Vagina (tissue), 2 donors: ENCODE measurements around the gene KLF14. TPM values are rescaled to one million over a fixed set of nuclear protein-coding genes. Genes with fewer than 3 reads are reported as not detected.
"Not testable (repeated sequence)": the region's sequence is repeated elsewhere in the genome, so short reads cannot be mapped to it uniquely, and the experiment has no call there.

ENCODE experiments used
- DNase-seq, 2 donors: peaks; one replicate each; pipeline ENCODE4 v3.0.0-alpha.2; 2017; ENCODE audit errors: extremely low spot score in 2 of 2
- H3K27ac ChIP-seq: fragments of 200-600 bp; sonication (generic); one replicate; pipeline ENCODE4 v1.5.1; 2019
- H3K27me3 ChIP-seq: fragments of 200-600 bp; sonication (generic); one replicate; pipeline ENCODE4 v1.5.1; 2019
- H3K36me3 ChIP-seq, 2 donors: fragments of 200-600 bp; sonication (generic); one replicate each; pipeline ENCODE4 v1.5.1; 2017 to 2019
- H3K4me1 ChIP-seq: fragments of 200-600 bp; sonication (generic); one replicate; pipeline ENCODE4 v1.5.1; 2019
- H3K4me3 ChIP-seq, 2 donors: fragments of 200-600 bp; sonication (generic); 1 replicate in 1 of 2; 2 replicates in 1 of 2; pipeline ENCODE4 v1.5.1; 2016 to 2019
- H3K9me3 ChIP-seq: fragments of 200-600 bp; sonication (generic); one replicate; pipeline ENCODE4 v1.5.1; 2019
- POLR2A ChIP-seq, 2 donors: fragments of 450-650 bp; IDR thresholded peaks; one replicate each; pipeline ENCODE4 v1.6.1; 2017; ENCODE audit warnings: antibody characterized with exemption in 2 of 2, mild to moderate bottlenecking in 2 of 2, moderate library complexity in 2 of 2
- POLR2AphosphoS5 ChIP-seq, 2 donors: sonication (generic); formaldehyde crosslinking; IDR thresholded peaks; one replicate each; pipeline ENCODE4 v1.9.0; 2017; ENCODE audit warnings: antibody characterized with exemption in 2 of 2, mild to moderate bottlenecking in 2 of 2, low read depth in 1 of 2; ENCODE audit not compliant: insufficient read depth in 1 of 2
- intact Hi-C: fragments of 100-400 bp; cut with DNase I; formaldehyde crosslinking; loops from one replicate; pipeline ENCODE4 v1.15.1; 2023
- total RNA-seq: library from RNA; depleted of rRNA; stranded (reverse); fragments of >200 nt; gene quantifications from one replicate; pipeline ENCODE4 v1.2.3, GENCODE V29; 2016
- TF ChIP-seq, protein P1 (sequence below), 3 experiments: fragments of 450-650 bp in 2 of 3; fragments of 200-600 bp in 1 of 3; sonication (generic) in 1 of 3; IDR thresholded peaks; one replicate each; pipeline ENCODE4 v1.5.1; 2017 to 2019; ENCODE audit warnings: antibody characterized with exemption in 3 of 3, mild to moderate bottlenecking in 2 of 3, moderate library complexity in 2 of 3

The KLF14 gene
- total RNA-seq, result not detected

- intact Hi-C loops, result no loop called here
- Histone ChIP-seq H3K4me3 (peak within 1 kb of the TSS; percentile 41 to 44), H3K27me3 (no peaks in the 10 kb centered on the region), H3K9me3 (peaks cover 19% of the 10 kb centered on the region), H3K27ac (no peak within 1 kb of the TSS), H3K36me3 (no peaks in the 10 kb centered on the region), H3K4me1 (no peaks in the 10 kb centered on the region)
- no peak for DNase-seq
- no peak for TF ChIP-seq POLR2A (IDR thresholded peaks at IDR 0.05)
- TF ChIP-seq, protein P1, sequence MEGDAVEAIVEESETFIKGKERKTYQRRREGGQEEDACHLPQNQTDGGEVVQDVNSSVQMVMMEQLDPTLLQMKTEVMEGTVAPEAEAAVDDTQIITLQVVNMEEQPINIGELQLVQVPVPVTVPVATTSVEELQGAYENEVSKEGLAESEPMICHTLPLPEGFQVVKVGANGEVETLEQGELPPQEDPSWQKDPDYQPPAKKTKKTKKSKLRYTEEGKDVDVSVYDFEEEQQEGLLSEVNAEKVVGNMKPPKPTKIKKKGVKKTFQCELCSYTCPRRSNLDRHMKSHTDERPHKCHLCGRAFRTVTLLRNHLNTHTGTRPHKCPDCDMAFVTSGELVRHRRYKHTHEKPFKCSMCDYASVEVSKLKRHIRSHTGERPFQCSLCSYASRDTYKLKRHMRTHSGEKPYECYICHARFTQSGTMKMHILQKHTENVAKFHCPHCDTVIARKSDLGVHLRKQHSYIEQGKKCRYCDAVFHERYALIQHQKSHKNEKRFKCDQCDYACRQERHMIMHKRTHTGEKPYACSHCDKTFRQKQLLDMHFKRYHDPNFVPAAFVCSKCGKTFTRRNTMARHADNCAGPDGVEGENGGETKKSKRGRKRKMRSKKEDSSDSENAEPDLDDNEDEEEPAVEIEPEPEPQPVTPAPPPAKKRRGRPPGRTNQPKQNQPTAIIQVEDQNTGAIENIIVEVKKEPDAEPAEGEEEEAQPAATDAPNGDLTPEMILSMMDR (IDR thresholded peaks at IDR 0.05), result no peak
- TF ChIP-seq POLR2AphosphoS5 (IDR thresholded peaks at IDR 0.05; ENCODE audit: insufficient read depth in 1 of 2, low read depth in 1 of 2), result no peak
Observed at GRCh38 chr7:130733931-130734814, at the start of gene KLF14. TSS of gene KLF14 (minus strand) at chr7:130734207. CDS start at chr7:130734033, 174 bp downstream.

DNA sequence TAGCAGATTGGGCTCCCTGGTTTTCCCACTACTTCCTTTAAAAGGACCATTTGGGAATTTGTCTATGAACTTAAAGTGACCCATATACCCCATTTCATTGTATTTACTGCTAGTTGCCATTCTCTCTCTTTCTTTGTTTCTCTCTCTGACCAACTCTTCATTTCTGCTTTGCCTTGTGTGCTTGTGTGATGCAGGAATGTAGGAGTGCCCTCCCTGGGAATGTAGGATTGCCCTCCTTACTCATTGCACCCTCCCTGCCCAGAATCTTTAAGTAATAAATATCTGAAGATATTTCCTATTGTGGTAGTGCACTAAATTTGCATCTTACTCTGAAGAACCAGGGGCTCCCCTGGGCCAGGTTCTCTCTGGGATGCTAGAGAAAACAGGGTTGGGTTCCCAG is 47.3 kb upstream of the KLF14 start:
- H3K36me3 ChIP-seq, result no peaks in the 10 kb centered on the region
- no peaks in the 10 kb centered on the region for H3K27me3 ChIP-seq
- H3K27ac ChIP-seq, result no peak overlapping the region
- DNase-seq, result no peak
- intact Hi-C loops, result loop anchor here (5.0 kb wide), 1 partner anchor 171 kb away; no protein-coding TSS in a partner anchor
- no peaks in the 10 kb centered on the region for H3K9me3 ChIP-seq
- H3K4me3 ChIP-seq, result no peak overlapping the region
- TF ChIP-seq POLR2AphosphoS5 (IDR thresholded peaks at IDR 0.05; ENCODE audit: insufficient read depth in 1 of 2, low read depth in 1 of 2) (no peak), POLR2A (IDR thresholded peaks at IDR 0.05) (no peak)
- TF ChIP-seq, protein P1 (IDR thresholded peaks at IDR 0.05), result no peak
- no peaks in the 10 kb centered on the region for H3K4me1 ChIP-seq

DNA sequence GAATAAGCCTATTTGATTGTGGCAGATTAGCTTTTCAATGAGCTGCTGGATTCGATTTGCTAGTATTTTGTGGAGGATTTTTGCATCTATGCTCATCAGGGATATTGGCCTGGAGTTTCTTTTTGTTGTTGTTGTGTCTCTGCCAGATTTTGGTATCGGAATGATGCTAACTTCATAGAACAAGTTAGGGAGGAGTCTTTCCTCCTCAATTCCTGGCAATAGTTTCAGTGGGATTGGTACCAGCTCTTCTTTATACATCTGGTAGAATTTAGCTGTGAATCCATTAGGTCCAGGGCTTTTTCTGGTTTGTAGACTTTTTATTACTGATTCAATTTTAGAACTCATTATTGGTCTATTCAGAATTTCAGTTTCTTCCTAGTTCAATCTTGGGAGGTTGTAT is 43.4 kb upstream of the KLF14 start:
- intact Hi-C loops, result no loop called here
- Histone ChIP-seq H3K36me3 (no peaks in the 10 kb centered on the region), H3K27ac (no peak overlapping the region), H3K27me3 (no peaks in the 10 kb centered on the region), H3K4me1 (no peaks in the 10 kb centered on the region), H3K4me3 (no peak overlapping the region), H3K9me3 (peaks cover under 1% of the 10 kb centered on the region)
- TF ChIP-seq, protein P1 (IDR thresholded peaks at IDR 0.05), result no peak
- TF ChIP-seq POLR2A (IDR thresholded peaks at IDR 0.05) (no peak), POLR2AphosphoS5 (IDR thresholded peaks at IDR 0.05; ENCODE audit: insufficient read depth in 1 of 2, low read depth in 1 of 2) (no peak)
- DNase-seq, result no peak

GRCh38 chr7:130772456-130772855 is 38.4 kb upstream of the KLF14 start:
- DNase-seq, result not testable (repeated sequence)

GRCh38 chr7:130768854-130769253 is 34.8 kb upstream of the KLF14 start:
- intact Hi-C loops, result no loop called here
- TF ChIP-seq POLR2AphosphoS5 (IDR thresholded peaks at IDR 0.05; ENCODE audit: insufficient read depth in 1 of 2, low read depth in 1 of 2) (no peak), POLR2A (IDR thresholded peaks at IDR 0.05) (no peak)
- TF ChIP-seq, protein P1 (IDR thresholded peaks at IDR 0.05), result no peak
- Histone ChIP-seq H3K36me3 (no peaks in the 10 kb centered on the region), H3K27ac (no peak overlapping the region), H3K4me3 (no peak overlapping the region), H3K9me3 (peaks cover 14% of the 10 kb centered on the region), H3K27me3 (no peaks in the 10 kb centered on the region), H3K4me1 (no peaks in the 10 kb centered on the region)
- DNase-seq, result no peak

More at GRCh38 chr7:130772456-130772855, 38.4 kb upstream of the KLF14 start:
- H3K4me3 ChIP-seq, H3K36me3 ChIP-seq, intact Hi-C loops, H3K4me1 ChIP-seq, H3K27me3 ChIP-seq, H3K27ac ChIP-seq: not testable (repeated sequence)
- peaks cover 14% of the 10 kb centered on the region for H3K9me3 ChIP-seq

DNA sequence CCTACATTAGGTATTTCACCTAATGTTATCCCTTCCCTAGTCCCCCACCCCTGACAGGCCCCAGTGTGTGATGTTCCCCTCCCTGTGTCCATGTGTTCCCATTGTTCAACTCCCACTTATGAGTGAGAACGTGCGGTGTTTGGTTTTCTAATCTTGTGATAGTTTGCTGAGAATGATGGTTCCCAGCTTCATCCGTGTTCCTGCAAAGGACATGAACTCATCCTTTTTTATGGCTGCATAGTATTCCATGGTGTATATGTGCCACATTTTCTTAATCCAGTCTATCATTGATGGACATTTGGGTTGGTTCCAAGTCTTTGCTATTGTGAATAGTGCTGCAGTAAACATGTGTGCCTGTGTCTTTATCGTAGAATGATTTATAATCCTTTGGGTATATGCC is 30.6 kb upstream of the KLF14 start:
- DNase-seq, H3K4me1 ChIP-seq, H3K4me3 ChIP-seq, H3K27me3 ChIP-seq, H3K27ac ChIP-seq, intact Hi-C loops, H3K9me3 ChIP-seq, H3K36me3 ChIP-seq: not testable (repeated sequence)
